T-helper 2 cell treated with Interferon-gamma antibody and Interleukin-4, amounts not matched to agents 100 ng/mL and 5 ng/mL, for 36 hours (primary cell): ENCODE results near the gene SELENOV. TPM values are rescaled to one million over a fixed set of nuclear protein-coding genes. Genes with fewer than 3 reads are reported as not detected.

Experiments used
- intact Hi-C: fragments of 100-400 bp; cut with micrococcal nuclease; formaldehyde crosslinking; loops from one replicate; pipeline ENCODE4 v1.15.1; 2023
- total RNA-seq: library from RNA; stranded (reverse); gene quantifications from 2 replicates; pipeline ENCODE4 v1.2.3, GENCODE V29; 2022

SELENOV gene
- total RNA-seq, 1 donor from 2014 or later = not detected

- intact Hi-C loops = no loop called here
These were observed 3.5 kb downstream of the SELENOV start for GRCh38 chr19:39518458-39518857.

GRCh38 chr19:39518975-39519374 lies 4.0 kb downstream of the SELENOV start:
- intact Hi-C loops = no loop called here

GRCh38 chr19:39520541-39521484 lies 5.9 kb downstream of the SELENOV start:
- intact Hi-C loops = no loop called here

- intact Hi-C loops = no loop called here
These were observed 9.6 kb downstream of the SELENOV start for GRCh38 chr19:39524495-39524894.

- intact Hi-C loops = no loop called here
These were observed 10.3 kb downstream of the SELENOV start for GRCh38 chr19:39525205-39525604.

- intact Hi-C loops = loop anchor here (1.0 to 10.0 kb wide), 7 partner anchors 29 to 407 kb away; partner anchors contain the start of genes PAK4, PLEKHG2 and TIMM50
These were observed 16.9 kb downstream of the SELENOV start for GRCh38 chr19:39531834-39532232.

- intact Hi-C loops = loop anchor here (1.0 to 10.0 kb wide), 7 partner anchors 29 to 408 kb away; partner anchors contain the start of genes PAK4, PLEKHG2 and TIMM50
These were observed 17.5 kb downstream of the SELENOV start, which contains the start of gene EID2B for GRCh38 chr19:39532233-39533002. TSS of gene EID2B (minus strand) at chr19:39532852. CDS start at chr19:39532802, 50 bp downstream.

GRCh38 chr19:39533003-39533512 lies 18.1 kb downstream of the SELENOV start:
- intact Hi-C loops = loop anchor here (2.0 to 10.0 kb wide), 3 partner anchors 52 to 408 kb away; partner anchors contain the start of genes PAK4 and TIMM50

- intact Hi-C loops = loop anchor here (2.0 to 10.0 kb wide), 3 partner anchors 53 to 409 kb away; partner anchors contain the start of genes PAK4 and TIMM50
These were observed 18.9 kb downstream of the SELENOV start for GRCh38 chr19:39533791-39534190.

- intact Hi-C loops = loop anchor here (10.0 kb wide), 1 partner anchor 414 kb away; the partner anchor contains the start of gene PAK4
These were observed 24.2 kb downstream of the SELENOV start for GRCh38 chr19:39539165-39539517.

- intact Hi-C loops = loop anchor here (5.0 to 10.0 kb wide), 2 partner anchors 308 to 415 kb away; partner anchors contain the start of genes FBL and PAK4
These were observed 24.8 kb downstream of the SELENOV start, which contains the start of gene EID2 for GRCh38 chr19:39539518-39540332. TSS of gene EID2 (minus strand) at chr19:39540161. CDS start at chr19:39540079, 82 bp downstream.

GRCh38 chr19:39540333-39540673 lies 25.4 kb downstream of the SELENOV start:
- intact Hi-C loops = loop anchor here (5.0 kb wide), 1 partner anchor 307 kb away; the partner anchor contains the start of gene FBL

- intact Hi-C loops = loop anchor here (5.0 kb wide), 1 partner anchor 305 kb away; the partner anchor contains the start of gene FBL
These were observed 27.3 kb downstream of the SELENOV start for GRCh38 chr19:39542206-39542605.

GRCh38 chr19:39543477-39543857 lies 28.5 kb downstream of the SELENOV start:
- intact Hi-C loops = loop anchor here (5.0 kb wide), 1 partner anchor 304 kb away; the partner anchor contains the start of gene FBL

- intact Hi-C loops = loop anchor here (5.0 kb wide), 1 partner anchor 303 kb away; the partner anchor contains the start of gene FBL
These were observed 29.4 kb downstream of the SELENOV start for GRCh38 chr19:39544226-39544903.

GRCh38 chr19:39544911-39545310 lies 30.0 kb downstream of the SELENOV start:
- intact Hi-C loops = loop anchor here (5.0 kb wide), 1 partner anchor 302 kb away; the partner anchor contains the start of gene FBL

- intact Hi-C loops = no loop called here
These were observed 31.7 kb downstream of the SELENOV start for GRCh38 chr19:39546599-39546998.

GRCh38 chr19:39550197-39550596 lies 35.3 kb downstream of the SELENOV start:
- intact Hi-C loops = loop anchor here (2.0 kb wide), 1 partner anchor 217 kb away; no protein-coding TSS in a partner anchor

GRCh38 chr19:39553082-39553652 lies 38.2 kb downstream of the SELENOV start:
- intact Hi-C loops = no loop called here
